ENCODE data around the gene PRKCZ. TPM values are rescaled to one million over a fixed set of nuclear protein-coding genes. Genes with fewer than 3 reads are reported as not detected.

Gene PRKCZ
- total and polyA plus RNA-seq, 2 of the 4 experiments (the other 2 are of a cell fraction), result 2.0 to 3.5 TPM

- H2AK5ac ChIP-seq (ENCODE audit: low read depth, low read length), result peak overlapping the region; percentile 29; the same call in 1 of the 2 replicates
- no peak overlapping the region for H4K91ac ChIP-seq (ENCODE audit: insufficient read depth, low read depth, low read length)
- DNase-seq (no peak), ATAC-seq (ENCODE audit: low read depth) (no peak)
- H3K9me1 ChIP-seq (ENCODE audit: insufficient read depth, low read length), result peaks cover 6% of the 10 kb centered on the region
- no peak overlapping the region for H4K8ac ChIP-seq (ENCODE audit: low read depth in 2 of 2, low read length in 2 of 2)
- no peak overlapping the region for H4K5ac ChIP-seq (ENCODE audit: low read depth, low read length)
- no peak for TF ChIP-seq FOS (IDR thresholded peaks at IDR 0.05; ENCODE audit: low read depth, low read length)
- no peak for TF ChIP-seq CEBPB (IDR thresholded peaks at IDR 0.05; ENCODE audit: low read depth, low read length)
- TF ChIP-seq NFE2L2 (IDR thresholded peaks at IDR 0.05; ENCODE audit: low read depth, low read length), result no peak
- TF ChIP-seq SMC3 (IDR thresholded peaks at IDR 0.05; ENCODE audit: low read depth, low read length), result no peak
- TF ChIP-seq, protein P1, sequence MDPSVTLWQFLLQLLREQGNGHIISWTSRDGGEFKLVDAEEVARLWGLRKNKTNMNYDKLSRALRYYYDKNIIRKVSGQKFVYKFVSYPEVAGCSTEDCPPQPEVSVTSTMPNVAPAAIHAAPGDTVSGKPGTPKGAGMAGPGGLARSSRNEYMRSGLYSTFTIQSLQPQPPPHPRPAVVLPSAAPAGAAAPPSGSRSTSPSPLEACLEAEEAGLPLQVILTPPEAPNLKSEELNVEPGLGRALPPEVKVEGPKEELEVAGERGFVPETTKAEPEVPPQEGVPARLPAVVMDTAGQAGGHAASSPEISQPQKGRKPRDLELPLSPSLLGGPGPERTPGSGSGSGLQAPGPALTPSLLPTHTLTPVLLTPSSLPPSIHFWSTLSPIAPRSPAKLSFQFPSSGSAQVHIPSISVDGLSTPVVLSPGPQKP (IDR thresholded peaks at IDR 0.05; ENCODE audit: borderline replicate concordance, low read depth, low read length), result no peak
- no peak for TF ChIP-seq MAFK (IDR thresholded peaks at IDR 0.05; ENCODE audit: low read depth, low read length)
- TF ChIP-seq POLR2A (IDR thresholded peaks at IDR 0.05; ENCODE audit: low read depth, low read length), result peak; percentile 17; the same call in 1 of the 2 replicates
- H3K79me1 ChIP-seq (ENCODE audit: low read depth in 1 of 2, low read length in 2 of 2), result peaks cover 5 to 25% of the 10 kb centered on the region in 2 experiments
- H2BK20ac ChIP-seq (ENCODE audit: low read depth, low read length), result no peak overlapping the region
- dilution Hi-C loops (cut with HindIII; ENCODE audit: low sequenced_read_pairs, unreplicated experiment) (no loop called here), intact Hi-C loops (cut with micrococcal nuclease) (loop anchor here (1.0 to 5.0 kb wide), 5 partner anchors 26 to 150 kb away; no protein-coding TSS in a partner anchor), in situ Hi-C loops (cut with MboI; ENCODE audit: low sequenced_read_pairs) (loop anchor here (5.0 kb wide), 1 partner anchor 34 kb away; no protein-coding TSS in a partner anchor)
- BruUV-seq (replicated peaks), result no TSS peak
- peaks cover 74% of the 10 kb centered on the region for H4K20me1 ChIP-seq (ENCODE audit: insufficient read depth, low read length)
- H3K4me1 ChIP-seq (ENCODE audit: control insufficient read depth, insufficient read depth, low read length), result peaks cover 31% of the 10 kb centered on the region
- H3K56ac ChIP-seq (ENCODE audit: extremely low read depth, insufficient read depth, low read length), result peak overlapping the region; percentile 16; the same call in 1 of the 2 replicates
- H3K4ac ChIP-seq (ENCODE audit: low read depth, low read length), result no peak overlapping the region; the same call in 1 of the 2 replicates
- H3K9me3 ChIP-seq (ENCODE audit: control insufficient read depth, insufficient read depth, low read length), result no peaks in the 10 kb centered on the region
- ChIA-PET POLR2A (ENCODE audit: unreplicated experiment) (interaction anchor here (0.5 to 1.4 kb wide), 2 partner anchors 34 to 151 kb away, joined by 4 to 6 read pairs; no protein-coding TSS in a partner anchor), CTCF (interaction anchor here (1.1 to 1.5 kb wide), 2 partner anchors 151 kb away, joined by 3 read pairs; no protein-coding TSS in a partner anchor)
- H3K4me2 ChIP-seq (ENCODE audit: low read depth, low read length), result peak overlapping the region; percentile 85
- H3K18ac ChIP-seq (ENCODE audit: low read depth, low read length), result no peak overlapping the region
- 4% methylated on average over 13 of the region's 30 CpGs; no CpG with 5 or more reads in 1 of the 2 experiments for WGBS, 2 experiments (ENCODE audit: extremely low coverage in 2 of 2, insufficient read length in 1 of 2)
- peak overlapping the region; percentile 11 for H2BK5ac ChIP-seq (ENCODE audit: low read depth, low read length, poor library complexity, severe bottlenecking)
- no peak overlapping the region; the same call in 1 of the 2 replicates for H3K14ac ChIP-seq (replicated peaks; ENCODE audit: low read depth, low read length)
- peak overlapping the region; percentile 74 for H3K9ac ChIP-seq (ENCODE audit: low read depth, low read length)
- peak overlapping the region; percentile 6 for H2AFZ ChIP-seq (replicated peaks; ENCODE audit: low read length, poor library complexity)
- H2AK9ac ChIP-seq (replicated peaks; ENCODE audit: low read depth, low read length, poor library complexity), result peak overlapping the region; percentile 21
- H3K23ac ChIP-seq (ENCODE audit: low read depth, low read length), result peak overlapping the region; percentile 90; the same call in 1 of the 2 replicates
- H3K36me3 ChIP-seq (ENCODE audit: control insufficient read depth, insufficient read depth, low read length), result peaks cover 4% of the 10 kb centered on the region; the same call in 1 of the 2 replicates
- no peak overlapping the region for H2BK15ac ChIP-seq (ENCODE audit: low read depth, low read length)
- H3K27ac ChIP-seq (ENCODE audit: insufficient read depth, low read length), result peak overlapping the region; percentile 40
- H3K4me3 ChIP-seq (ENCODE audit: insufficient read depth, low read depth, low read length), result peak overlapping the region; percentile 97
- H2BK120ac ChIP-seq (ENCODE audit: low read depth, low read length), result no peak overlapping the region
- H3K27me3 ChIP-seq (ENCODE audit: control insufficient read depth, insufficient read depth, low read length), result no peaks in the 10 kb centered on the region
Observed at GRCh38 chr1:2230781-2231531, 180.7 kb downstream of the PRKCZ start.
